Measurements from ENCODE around the gene DCD. TPM values are rescaled to one million over a fixed set of nuclear protein-coding genes. Genes with fewer than 3 reads are reported as not detected.

DCD gene
- total RNA-seq, result not detected

- DNase-seq (no peak), ATAC-seq (no peak)
- Mint-ChIP-seq H3K4me3 (no peak within 1 kb of the TSS), H3K9me3 (ENCODE audit: insufficient read depth) (no peaks in the 10 kb centered on the region), H3K27me3 (ENCODE audit: low read depth) (peaks cover 34% of the 10 kb centered on the region), H3K4me1 (ENCODE audit: low read depth) (no peaks in the 10 kb centered on the region), H3K36me3 (ENCODE audit: low read depth) (no peaks in the 10 kb centered on the region), H3K27ac (no peak within 1 kb of the TSS)
- ChIA-PET POLR2A (no interaction called here), CTCF (no interaction called here)
Measured at GRCh38 chr12:54648265-54648664, at the start of gene DCD. Gene DCD, minus strand, starts transcription at chr12:54648365. Its CDS starts 62 bp downstream, at chr12:54648303.

- H3K27me3 Mint-ChIP-seq (ENCODE audit: low read depth), result peaks cover 28% of the 10 kb centered on the region
- no peaks in the 10 kb centered on the region for H3K4me1 Mint-ChIP-seq (ENCODE audit: low read depth)
- no peak overlapping the region for H3K27ac Mint-ChIP-seq
- no peak overlapping the region for H3K4me3 Mint-ChIP-seq
- CTCF ChIA-PET, result interaction anchor here (1.0 to 1.3 kb wide), 2 partner anchors 38 to 374 kb away, joined by 4 read pairs; no protein-coding TSS in a partner anchor
- no peak for ATAC-seq
- POLR2A ChIA-PET, result no interaction called here
- no peak for DNase-seq
- no peaks in the 10 kb centered on the region for H3K36me3 Mint-ChIP-seq (ENCODE audit: low read depth)
- no peaks in the 10 kb centered on the region for H3K9me3 Mint-ChIP-seq (ENCODE audit: insufficient read depth)
Measured at GRCh38 chr12:54697851-54698250, 49.7 kb upstream of the DCD start.

- H3K9me3 Mint-ChIP-seq (ENCODE audit: insufficient read depth), result no peaks in the 10 kb centered on the region
- CTCF ChIA-PET, result interaction anchor here (0.7 to 2.3 kb wide), 5 partner anchors 10 to 964 kb away, joined by 3 to 8 read pairs (median 3); no protein-coding TSS in a partner anchor
Measured at GRCh38 chr12:54692353-54692752, 44.2 kb upstream of the DCD start.

GRCh38 chr12:54689984-54690383 lies 41.8 kb upstream of the DCD start:
- ATAC-seq, result no peak
- H3K9me3 Mint-ChIP-seq (ENCODE audit: insufficient read depth), result no peaks in the 10 kb centered on the region
- H3K27ac Mint-ChIP-seq, result no peak overlapping the region
- CTCF ChIA-PET, result interaction anchor here (1.2 to 1.6 kb wide), 2 partner anchors 13 to 23 kb away, joined by 4 to 10 read pairs; no protein-coding TSS in a partner anchor
- H3K4me3 Mint-ChIP-seq, result no peak overlapping the region
- H3K36me3 Mint-ChIP-seq (ENCODE audit: low read depth), result no peaks in the 10 kb centered on the region
- no peaks in the 10 kb centered on the region for H3K4me1 Mint-ChIP-seq (ENCODE audit: low read depth)
- peaks cover 49% of the 10 kb centered on the region for H3K27me3 Mint-ChIP-seq (ENCODE audit: low read depth)
- POLR2A ChIA-PET, result interaction anchor here (1.4 kb wide), 1 partner anchor 11 kb away, joined by 5 read pairs; no protein-coding TSS in a partner anchor
- no peak for DNase-seq

More at GRCh38 chr12:54692353-54692752, 44.2 kb upstream of the DCD start:
- Mint-ChIP-seq H3K36me3 (ENCODE audit: low read depth) (no peaks in the 10 kb centered on the region), H3K4me1 (ENCODE audit: low read depth) (no peaks in the 10 kb centered on the region), H3K4me3 (no peak overlapping the region), H3K27ac (no peak overlapping the region), H3K27me3 (ENCODE audit: low read depth) (peaks cover 46% of the 10 kb centered on the region)
- POLR2A ChIA-PET, result no interaction called here
- DNase-seq, result no peak
- ATAC-seq, result no peak

- ChIA-PET CTCF (interaction anchor here (1.1 to 1.2 kb wide), 2 partner anchors 9 to 13 kb away, joined by 4 to 5 read pairs; no protein-coding TSS in a partner anchor), POLR2A (interaction anchor here (0.6 kb wide), 1 partner anchor 12 kb away, joined by 4 read pairs; no protein-coding TSS in a partner anchor)
- no peaks in the 10 kb centered on the region for H3K9me3 Mint-ChIP-seq (ENCODE audit: insufficient read depth)
- peaks cover 45% of the 10 kb centered on the region for H3K27me3 Mint-ChIP-seq (ENCODE audit: low read depth)
- DNase-seq (no peak), ATAC-seq (no peak)
- H3K4me3 Mint-ChIP-seq, result no peak overlapping the region
- no peaks in the 10 kb centered on the region for H3K36me3 Mint-ChIP-seq (ENCODE audit: low read depth)
- H3K4me1 Mint-ChIP-seq (ENCODE audit: low read depth), result peaks cover 5% of the 10 kb centered on the region
- H3K27ac Mint-ChIP-seq, result no peak overlapping the region
Measured at GRCh38 chr12:54689034-54689372, 40.8 kb upstream of the DCD start.

GRCh38 chr12:54688309-54689033 lies 40.3 kb upstream of the DCD start:
- H3K4me3 Mint-ChIP-seq, result no peak overlapping the region
- peaks cover 45% of the 10 kb centered on the region for H3K27me3 Mint-ChIP-seq (ENCODE audit: low read depth)
- no peaks in the 10 kb centered on the region for H3K9me3 Mint-ChIP-seq (ENCODE audit: insufficient read depth)
- peaks cover 5% of the 10 kb centered on the region for H3K4me1 Mint-ChIP-seq (ENCODE audit: low read depth)
- CTCF ChIA-PET, result interaction anchor here (1.1 to 1.2 kb wide), 3 partner anchors 8 to 108 kb away, joined by 3 to 5 read pairs (median 4); no protein-coding TSS in a partner anchor
- H3K27ac Mint-ChIP-seq, result no peak overlapping the region
- no peak for DNase-seq
- POLR2A ChIA-PET, result no interaction called here
- no peak for ATAC-seq
- no peaks in the 10 kb centered on the region for H3K36me3 Mint-ChIP-seq (ENCODE audit: low read depth)

GRCh38 chr12:54684636-54685630 lies 36.8 kb upstream of the DCD start:
- Mint-ChIP-seq H3K4me1 (ENCODE audit: low read depth) (peaks cover 5% of the 10 kb centered on the region), H3K27ac (no peak overlapping the region), H3K27me3 (ENCODE audit: low read depth) (peaks cover 44% of the 10 kb centered on the region), H3K4me3 (no peak overlapping the region), H3K9me3 (ENCODE audit: insufficient read depth) (no peaks in the 10 kb centered on the region), H3K36me3 (ENCODE audit: low read depth) (no peaks in the 10 kb centered on the region)
- ATAC-seq (no peak), DNase-seq (no peak)
- CTCF ChIA-PET, result no interaction called here
- POLR2A ChIA-PET, result no interaction called here

- peaks cover 49% of the 10 kb centered on the region for H3K27me3 Mint-ChIP-seq (ENCODE audit: low read depth)
- peaks cover 5% of the 10 kb centered on the region for H3K4me1 Mint-ChIP-seq (ENCODE audit: low read depth)
- H3K4me3 Mint-ChIP-seq, result no peak overlapping the region
- H3K36me3 Mint-ChIP-seq (ENCODE audit: low read depth), result no peaks in the 10 kb centered on the region
- CTCF ChIA-PET, result no interaction called here
- POLR2A ChIA-PET, result no interaction called here
- DNase-seq (no peak), ATAC-seq (no peak)
- H3K9me3 Mint-ChIP-seq (ENCODE audit: insufficient read depth), result no peaks in the 10 kb centered on the region
- no peak overlapping the region for H3K27ac Mint-ChIP-seq
Measured at GRCh38 chr12:54683398-54683797, 35.2 kb upstream of the DCD start.

- Mint-ChIP-seq H3K9me3 (ENCODE audit: insufficient read depth) (no peaks in the 10 kb centered on the region), H3K27me3 (ENCODE audit: low read depth) (peaks cover 51% of the 10 kb centered on the region), H3K4me1 (ENCODE audit: low read depth) (peaks cover 5% of the 10 kb centered on the region), H3K36me3 (ENCODE audit: low read depth) (no peaks in the 10 kb centered on the region), H3K4me3 (no peak overlapping the region), H3K27ac (no peak overlapping the region)
- ChIA-PET CTCF (interaction anchor here (0.7 kb wide), 1 partner anchor 395 kb away, joined by 3 read pairs; no protein-coding TSS in a partner anchor), POLR2A (no interaction called here)
- no peak for DNase-seq
- no peak for ATAC-seq
Measured at GRCh38 chr12:54682674-54683073, 34.5 kb upstream of the DCD start.

GRCh38 chr12:54680374-54680773 lies 32.2 kb upstream of the DCD start:
- peaks cover 49% of the 10 kb centered on the region for H3K27me3 Mint-ChIP-seq (ENCODE audit: low read depth)
- CTCF ChIA-PET, result interaction anchor here (1.2 to 2.0 kb wide), 4 partner anchors 8 to 22 kb away, joined by 3 to 9 read pairs (median 6); no protein-coding TSS in a partner anchor
- DNase-seq (peak; percentile 48), ATAC-seq (no peak)
- H3K9me3 Mint-ChIP-seq (ENCODE audit: insufficient read depth), result no peaks in the 10 kb centered on the region
- no peaks in the 10 kb centered on the region for H3K36me3 Mint-ChIP-seq (ENCODE audit: low read depth)
- no peak overlapping the region for H3K27ac Mint-ChIP-seq
- POLR2A ChIA-PET, result no interaction called here
- H3K4me1 Mint-ChIP-seq (ENCODE audit: low read depth), result peaks cover 5% of the 10 kb centered on the region
- no peak overlapping the region for H3K4me3 Mint-ChIP-seq

- Mint-ChIP-seq H3K27ac (no peak overlapping the region), H3K4me3 (no peak overlapping the region), H3K27me3 (ENCODE audit: low read depth) (peaks cover 38% of the 10 kb centered on the region), H3K36me3 (ENCODE audit: low read depth) (no peaks in the 10 kb centered on the region), H3K4me1 (ENCODE audit: low read depth) (no peaks in the 10 kb centered on the region), H3K9me3 (ENCODE audit: insufficient read depth) (no peaks in the 10 kb centered on the region)
- ATAC-seq (no peak), DNase-seq (no peak)
- ChIA-PET CTCF (no interaction called here), POLR2A (no interaction called here)
Measured at GRCh38 chr12:54678131-54678530, 30.0 kb upstream of the DCD start.
